BLaER1 treated with 17β-estradiol and CSF1 and Interleukin-3, amounts not matched to agents 10 nM and 100 nM (cell line): Measurements from ENCODE around the gene RSRP1.
"Not testable (repeated sequence)": the region's sequence is repeated elsewhere in the genome, so short reads cannot be mapped to it uniquely, and the experiment has no call there.

Experiments
- H3K27ac ChIP-seq, 11 experiments: shearing (Covaris generic); formaldehyde crosslinking; 2 replicates each; pipeline ENCODE4 v1.8.1; 2022
- H3K27me3 ChIP-seq, 11 experiments: shearing (Covaris generic); formaldehyde crosslinking; 2 replicates each; pipeline ENCODE4 v1.8.1; 2022
- H3K36me3 ChIP-seq, 11 experiments: shearing (Covaris generic); formaldehyde crosslinking; 2 replicates each; pipeline ENCODE4 v1.8.1; 2022
- H3K4me1 ChIP-seq, 10 experiments: shearing (Covaris generic); formaldehyde crosslinking; 2 replicates each; pipeline ENCODE4 v1.8.1; 2022
- H3K4me2 ChIP-seq, 11 experiments: shearing (Covaris generic); formaldehyde crosslinking; 2 replicates each; pipeline ENCODE4 v1.8.1; 2022
- H3K4me3 ChIP-seq, 10 experiments: shearing (Covaris generic); formaldehyde crosslinking; 2 replicates each; pipeline ENCODE4 v1.8.1; 2022
- H3K9ac ChIP-seq, 11 experiments: shearing (Covaris generic); formaldehyde crosslinking; 2 replicates each; pipeline ENCODE4 v1.8.1; 2022
- H3K9me3 ChIP-seq, 11 experiments: shearing (Covaris generic); formaldehyde crosslinking; replicated peaks in 1 of 11; 2 replicates each; pipeline ENCODE4 v1.8.1; 2022
- H4K20me1 ChIP-seq, 11 experiments: shearing (Covaris generic); formaldehyde crosslinking; 2 replicates each; pipeline ENCODE4 v1.8.1; 2022
- Cebpa-rat ChIP-seq, 11 experiments: shearing (Covaris generic); IDR thresholded peaks; 2 replicates each; pipeline ENCODE4 v1.8.1; 2022

Gene RSRP1, protein sequence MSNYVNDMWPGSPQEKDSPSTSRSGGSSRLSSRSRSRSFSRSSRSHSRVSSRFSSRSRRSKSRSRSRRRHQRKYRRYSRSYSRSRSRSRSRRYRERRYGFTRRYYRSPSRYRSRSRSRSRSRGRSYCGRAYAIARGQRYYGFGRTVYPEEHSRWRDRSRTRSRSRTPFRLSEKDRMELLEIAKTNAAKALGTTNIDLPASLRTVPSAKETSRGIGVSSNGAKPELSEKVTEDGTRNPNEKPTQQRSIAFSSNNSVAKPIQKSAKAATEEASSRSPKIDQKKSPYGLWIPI

DNA sequence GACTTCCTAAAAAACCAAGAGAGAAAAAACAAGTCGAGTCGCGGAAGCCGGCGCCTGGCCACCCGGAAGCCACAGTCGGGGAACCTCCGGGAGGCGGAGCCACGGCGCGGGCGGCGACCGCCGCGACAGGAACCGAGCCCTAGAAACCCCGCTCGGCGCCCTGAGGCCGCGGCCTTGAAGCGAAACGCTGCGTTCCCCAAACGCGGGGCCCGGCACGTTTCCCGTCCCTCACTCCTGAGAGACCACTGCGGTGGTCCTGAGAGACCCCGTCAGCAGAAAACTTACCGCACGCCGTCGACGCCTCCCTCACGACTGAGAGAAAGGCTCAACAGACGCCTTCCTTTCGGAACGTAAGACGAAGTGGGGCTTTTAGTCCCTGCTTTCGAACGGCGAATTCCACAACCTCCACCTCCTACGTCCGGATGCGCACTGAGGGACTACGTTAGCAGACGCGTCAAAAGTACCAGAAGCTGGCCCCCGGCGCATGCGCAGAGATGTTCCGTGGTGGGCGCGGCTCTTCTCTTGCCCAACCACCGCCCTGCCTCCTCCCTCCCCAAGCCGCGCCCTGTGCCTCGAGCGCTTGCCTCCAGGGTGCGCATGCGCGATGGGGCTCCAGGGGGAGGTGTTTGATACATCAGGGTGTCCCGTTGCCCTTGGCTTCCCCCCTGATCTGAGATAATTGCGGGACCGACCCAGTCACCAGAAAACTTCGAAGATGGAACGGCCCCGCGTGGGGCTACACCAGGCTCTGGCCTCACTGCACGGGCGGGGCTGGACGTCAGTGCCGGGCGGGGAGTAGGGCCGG is at the start of gene RSRP1:
Gene RSRP1, minus strand, starts transcription at position 431 of the 805 bp plus-strand sequence. CDS start 491 bp downstream, outside the sequence.
- TF ChIP-seq Cebpa-rat (IDR thresholded peaks at IDR 0.05) = peak in 9 of 11 experiments; percentile 30 to 76 (median 59); a peak in 10 of 22 replicates
- Histone ChIP-seq H3K36me3 (peaks cover 43 to 46% (median 45%) of the 10 kb centered on the region in 11 experiments), H3K4me3 (peak within 1 kb of the TSS; percentile 84 to 100 (median 95)), H3K27me3 (no peaks in the 10 kb centered on the region), H4K20me1 (peaks cover 46 to 50% (median 48%) of the 10 kb centered on the region in 11 experiments), H3K9ac (peak within 1 kb of the TSS; percentile 91 to 99 (median 97)), H3K4me2 (peak within 1 kb of the TSS; percentile 85 to 98 (median 96)), H3K27ac (peak within 1 kb of the TSS; percentile 94 to 99 (median 97)), H3K9me3 (no peaks in the 10 kb centered on the region), H3K4me1 (peaks cover 29 to 45% (median 39%) of the 10 kb centered on the region in 10 experiments)

DNA sequence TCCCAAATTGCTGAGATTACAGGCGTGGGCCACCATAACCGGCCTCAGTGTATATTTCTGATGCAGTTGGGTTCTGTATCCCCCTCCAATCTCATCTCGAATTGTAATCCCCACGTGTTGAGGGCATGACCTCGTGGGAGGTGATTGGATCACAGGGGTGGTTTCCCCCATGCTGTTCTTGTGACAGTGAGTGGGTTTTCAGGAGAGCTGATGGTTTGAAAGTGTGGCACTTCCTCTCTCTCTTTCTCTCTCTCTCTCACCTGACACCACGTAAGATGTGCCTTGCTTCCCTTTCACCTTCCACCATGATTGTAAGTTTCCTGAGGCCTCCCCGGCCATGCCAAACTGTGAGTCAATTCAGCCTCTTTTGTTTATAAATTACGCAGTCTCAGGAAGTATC is 49.2 kb upstream of the RSRP1 start:
- H3K36me3 ChIP-seq, H4K20me1 ChIP-seq, H3K4me3 ChIP-seq, H3K9me3 ChIP-seq, H3K4me1 ChIP-seq, H3K27me3 ChIP-seq, H3K4me2 ChIP-seq, H3K9ac ChIP-seq, H3K27ac ChIP-seq: not testable (repeated sequence)

DNA sequence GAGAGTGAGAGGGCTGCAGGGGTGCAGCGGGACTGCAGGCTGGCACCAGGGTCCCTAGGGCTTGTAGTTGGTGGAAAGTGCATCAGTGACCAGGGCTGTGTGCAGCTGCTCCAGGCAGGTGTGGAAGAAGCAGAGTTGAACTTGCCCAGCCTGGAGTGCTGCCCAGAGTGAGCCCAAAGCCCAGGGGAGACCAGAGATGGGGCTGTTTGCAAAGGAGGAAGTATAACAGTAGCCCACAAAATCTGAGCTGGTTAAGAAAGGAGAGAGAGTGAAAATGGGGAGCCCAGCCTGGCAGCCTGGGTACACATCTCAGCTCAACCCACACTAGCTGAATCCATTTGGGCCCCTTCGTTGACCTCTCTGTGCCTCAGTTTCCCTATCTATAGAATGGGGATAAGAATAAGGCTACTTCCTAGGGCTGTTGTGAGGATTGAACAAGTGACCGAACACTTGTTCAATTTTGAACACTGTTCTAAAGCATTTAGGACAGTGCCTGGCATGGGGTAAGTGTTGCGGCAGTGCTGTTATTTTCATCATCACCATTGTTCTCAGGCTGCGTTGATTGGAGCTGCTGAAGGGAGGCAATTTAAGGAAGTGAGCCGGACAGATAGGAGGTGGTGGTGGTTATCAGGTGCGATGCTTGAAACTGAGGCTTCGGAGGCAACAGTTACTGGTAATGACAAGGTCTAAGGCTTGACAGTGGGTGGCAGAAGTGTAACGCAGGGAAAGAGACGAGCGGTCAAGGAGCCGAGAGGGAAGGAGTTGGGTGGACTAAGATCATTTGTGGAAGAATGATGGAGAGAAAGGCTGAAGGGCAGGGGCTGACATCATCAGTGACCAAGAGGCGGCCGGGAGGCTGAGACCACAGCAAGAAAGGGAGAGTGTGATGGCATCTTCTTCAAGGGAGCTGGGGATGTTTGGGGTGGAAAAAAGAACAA is 47.9 kb upstream of the RSRP1 start:
- H3K4me1 ChIP-seq, H4K20me1 ChIP-seq, H3K36me3 ChIP-seq, H3K9me3 ChIP-seq, H3K27ac ChIP-seq, H3K4me3 ChIP-seq, H3K27me3 ChIP-seq, H3K9ac ChIP-seq, H3K4me2 ChIP-seq: not testable (repeated sequence)

DNA sequence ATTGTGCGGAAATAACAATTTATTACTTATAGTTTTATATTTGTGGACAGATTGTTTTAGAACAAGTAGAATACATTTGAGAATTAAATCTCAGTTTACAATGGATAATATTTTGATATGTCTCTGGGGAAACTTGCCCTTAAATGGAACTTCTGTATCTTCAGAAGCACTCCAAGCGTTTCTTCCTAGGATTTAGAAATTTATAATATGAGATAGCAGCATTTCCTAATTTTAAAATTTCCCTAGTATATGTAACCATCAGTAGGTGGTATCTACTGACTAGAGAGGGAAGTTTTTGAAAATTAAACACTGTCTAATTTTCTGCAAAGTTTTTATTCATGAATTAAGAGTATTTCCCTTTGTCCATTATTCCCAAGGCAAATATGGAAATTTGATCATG is 46.2 kb upstream of the RSRP1 start:
- not testable (repeated sequence) for H3K36me3 ChIP-seq, H3K9me3 ChIP-seq, H3K27ac ChIP-seq, H3K27me3 ChIP-seq, H3K4me3 ChIP-seq, H4K20me1 ChIP-seq, H3K4me2 ChIP-seq, H3K9ac ChIP-seq, H3K4me1 ChIP-seq

DNA sequence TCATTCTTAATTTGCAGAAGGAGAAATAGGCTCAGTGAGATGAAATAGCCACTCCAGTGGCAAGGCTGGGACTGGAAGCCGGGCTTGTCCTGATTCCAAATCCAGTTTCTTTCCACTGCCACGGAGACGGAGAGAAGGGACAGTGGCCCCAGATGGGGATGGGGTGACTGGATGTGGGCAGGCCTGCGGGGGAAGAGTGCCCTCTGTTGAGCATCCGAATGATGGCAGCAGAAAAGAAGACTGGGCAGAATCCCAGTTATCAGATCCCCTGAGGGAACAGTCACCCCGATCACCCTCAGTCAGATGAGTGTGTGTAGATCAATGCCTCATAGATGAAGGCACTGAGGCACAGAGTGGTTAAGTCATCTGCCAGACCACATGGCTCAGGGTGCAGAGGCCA is 42.8 kb upstream of the RSRP1 start:
- not testable (repeated sequence) for H3K36me3 ChIP-seq, H3K9me3 ChIP-seq, H3K9ac ChIP-seq, H3K4me1 ChIP-seq, H3K27ac ChIP-seq, H3K4me2 ChIP-seq, H4K20me1 ChIP-seq, H3K27me3 ChIP-seq, H3K4me3 ChIP-seq

DNA sequence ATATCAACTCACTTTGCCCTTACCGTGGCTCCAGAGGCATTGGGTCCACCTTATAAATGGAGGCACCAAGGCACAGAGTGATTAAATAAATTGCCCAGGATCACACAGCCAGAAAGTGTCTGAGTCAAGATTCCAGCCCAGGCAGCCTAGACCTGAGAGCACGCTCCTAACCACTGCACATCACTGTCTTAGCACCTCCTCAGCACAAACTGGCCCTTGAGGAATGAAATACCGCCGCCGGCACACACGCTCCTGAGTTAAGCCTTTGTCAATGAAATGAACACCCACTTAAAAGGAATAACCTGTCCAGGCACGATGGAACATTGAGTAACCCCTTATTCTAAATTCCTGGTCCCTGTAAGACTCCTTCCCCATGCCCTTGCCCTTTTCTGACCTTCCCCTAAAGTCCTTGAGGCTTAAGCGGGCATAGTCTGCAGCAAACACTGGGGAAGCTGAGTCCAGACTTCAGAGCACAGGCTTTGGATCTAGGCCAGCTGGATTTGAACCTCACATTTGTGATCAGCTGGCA is 41.4 kb upstream of the RSRP1 start:
- H3K4me3 ChIP-seq, H3K36me3 ChIP-seq, H3K9me3 ChIP-seq, H3K9ac ChIP-seq, H3K27me3 ChIP-seq, H4K20me1 ChIP-seq, H3K27ac ChIP-seq, H3K4me2 ChIP-seq, H3K4me1 ChIP-seq: not testable (repeated sequence)

DNA sequence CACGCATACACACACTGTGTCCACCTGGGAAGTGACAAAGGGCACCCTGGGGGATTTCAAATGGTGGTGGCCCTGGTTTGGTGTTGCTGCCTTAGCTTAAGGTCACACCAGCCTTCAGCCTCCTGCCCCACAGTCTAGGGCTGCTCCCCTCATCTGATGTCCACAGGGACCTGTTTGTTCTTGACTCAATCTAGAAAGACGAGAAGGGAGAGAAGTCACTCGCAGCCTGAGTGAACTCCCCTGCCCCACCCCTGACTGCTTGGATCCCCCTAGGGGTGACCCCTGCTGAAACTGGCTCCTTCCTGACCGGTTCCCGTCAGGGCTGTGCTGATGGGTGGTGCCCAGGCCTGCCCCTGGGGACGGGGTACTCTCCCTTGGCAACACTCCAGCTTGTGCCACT is 39.9 kb upstream of the RSRP1 start:
- H3K27ac ChIP-seq, H3K4me1 ChIP-seq, H4K20me1 ChIP-seq, H3K9ac ChIP-seq, H3K9me3 ChIP-seq, H3K27me3 ChIP-seq, H3K4me3 ChIP-seq, H3K36me3 ChIP-seq: not testable (repeated sequence)
- peak overlapping the region in 2 of 11 experiments; percentile 15 to 23; a peak in 2 of 22 replicates for H3K4me2 ChIP-seq

DNA sequence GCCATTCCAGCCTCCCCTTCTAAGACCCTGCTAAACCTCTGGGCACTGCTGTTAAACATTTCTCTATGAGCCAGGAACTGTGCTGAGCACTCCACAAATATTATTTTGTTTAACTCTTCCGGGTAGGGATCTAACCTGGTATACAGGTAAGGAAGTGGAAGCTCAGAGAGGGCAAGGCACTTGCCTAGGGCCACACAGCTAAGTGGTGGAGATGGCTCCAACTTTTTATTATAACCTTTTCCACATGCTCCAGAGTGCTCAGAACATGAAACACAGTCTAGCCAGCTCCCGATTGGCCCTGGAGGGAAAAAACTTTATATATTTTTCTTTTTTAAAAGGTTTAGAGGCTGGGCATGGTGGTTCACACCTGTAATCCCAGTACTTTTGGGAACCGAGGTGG is 38.6 kb upstream of the RSRP1 start:
- H3K9ac ChIP-seq, H4K20me1 ChIP-seq, H3K27ac ChIP-seq, H3K36me3 ChIP-seq, H3K27me3 ChIP-seq, H3K9me3 ChIP-seq, H3K4me2 ChIP-seq, H3K4me3 ChIP-seq: not testable (repeated sequence)
- peaks cover 0 to 13% (median 2%) of the 10 kb centered on the region in 10 experiments; a peak in 7 of 20 replicates for H3K4me1 ChIP-seq

DNA sequence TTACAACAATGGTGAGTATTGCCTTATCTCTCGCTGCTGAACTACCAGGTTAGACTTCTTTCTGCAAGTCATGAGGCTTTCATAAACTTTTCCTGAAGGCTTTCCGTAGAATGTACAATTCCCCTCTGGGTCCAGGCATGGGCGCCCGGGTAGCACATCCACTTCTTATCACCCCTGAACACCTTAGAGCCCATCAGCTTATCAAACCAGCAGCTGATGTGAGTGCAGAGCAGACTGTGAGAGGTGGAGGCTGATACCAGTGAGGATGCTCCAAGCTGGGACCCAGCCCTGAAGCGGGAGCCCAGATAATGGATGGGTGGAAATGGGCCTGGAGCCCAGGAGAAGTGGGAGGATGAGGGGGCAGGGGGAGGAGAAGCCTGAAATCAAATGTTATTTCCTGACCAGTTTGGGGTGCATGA is 32.4 kb upstream of the RSRP1 start:
- H3K4me1 ChIP-seq = peaks cover 0 to 13% (median 0%) of the 10 kb centered on the region in 10 experiments; a peak in 5 of 20 replicates
- H3K27me3 ChIP-seq, H4K20me1 ChIP-seq, H3K27ac ChIP-seq, H3K9me3 ChIP-seq, H3K4me3 ChIP-seq, H3K36me3 ChIP-seq, H3K9ac ChIP-seq, H3K4me2 ChIP-seq: not testable (repeated sequence)

DNA sequence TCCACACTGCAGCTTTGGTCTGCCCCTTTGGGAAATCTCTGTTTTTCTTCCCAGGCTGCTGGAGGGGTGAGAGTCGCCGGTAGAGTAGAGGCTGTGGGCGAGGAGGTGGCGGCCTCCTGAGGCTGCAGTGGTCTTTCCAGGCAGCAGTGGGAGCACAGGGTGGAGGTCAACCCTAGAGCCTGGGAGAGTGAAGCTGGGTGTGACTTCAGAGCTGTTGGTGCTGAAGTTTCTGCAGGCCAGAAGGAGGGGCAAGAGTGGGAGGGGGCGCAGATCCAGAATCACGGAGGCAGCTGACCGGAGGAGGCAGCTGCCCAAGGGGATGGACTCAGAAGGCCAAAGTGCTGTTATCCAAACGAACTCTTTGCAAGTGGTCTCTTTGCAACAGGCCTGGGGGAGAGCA is 31.5 kb upstream of the RSRP1 start:
- not testable (repeated sequence) for H3K27ac ChIP-seq, H4K20me1 ChIP-seq, H3K9ac ChIP-seq, H3K4me2 ChIP-seq, H3K36me3 ChIP-seq, H3K27me3 ChIP-seq, H3K4me3 ChIP-seq, H3K9me3 ChIP-seq
- H3K4me1 ChIP-seq = peaks cover 0 to 13% (median 0%) of the 10 kb centered on the region in 10 experiments; a peak in 5 of 20 replicates

DNA sequence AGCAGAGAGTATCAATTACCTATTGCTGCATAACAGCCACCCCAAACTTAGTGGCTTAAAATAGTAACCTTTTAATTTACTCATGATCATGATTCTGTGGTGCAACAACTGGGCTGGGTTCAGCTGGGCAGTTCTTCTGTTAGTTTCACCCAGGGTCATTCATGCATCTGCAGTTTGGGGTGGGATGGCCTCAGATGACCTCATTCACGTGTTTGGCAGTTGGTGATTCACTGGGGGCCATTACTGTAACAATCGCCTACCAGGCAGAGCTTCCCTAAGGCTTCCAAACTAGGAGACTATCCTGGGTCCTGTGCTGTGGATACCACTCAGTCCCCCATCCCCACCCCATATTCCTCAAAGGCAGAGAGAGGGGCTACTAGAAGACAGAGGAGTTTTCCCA is 31.1 kb upstream of the RSRP1 start:
- H3K27me3 ChIP-seq, H3K9me3 ChIP-seq, H3K27ac ChIP-seq, H3K9ac ChIP-seq, H4K20me1 ChIP-seq, H3K36me3 ChIP-seq, H3K4me3 ChIP-seq, H3K4me2 ChIP-seq: not testable (repeated sequence)
- peaks cover 0 to 13% (median 0%) of the 10 kb centered on the region in 10 experiments; a peak in 5 of 20 replicates for H3K4me1 ChIP-seq

DNA sequence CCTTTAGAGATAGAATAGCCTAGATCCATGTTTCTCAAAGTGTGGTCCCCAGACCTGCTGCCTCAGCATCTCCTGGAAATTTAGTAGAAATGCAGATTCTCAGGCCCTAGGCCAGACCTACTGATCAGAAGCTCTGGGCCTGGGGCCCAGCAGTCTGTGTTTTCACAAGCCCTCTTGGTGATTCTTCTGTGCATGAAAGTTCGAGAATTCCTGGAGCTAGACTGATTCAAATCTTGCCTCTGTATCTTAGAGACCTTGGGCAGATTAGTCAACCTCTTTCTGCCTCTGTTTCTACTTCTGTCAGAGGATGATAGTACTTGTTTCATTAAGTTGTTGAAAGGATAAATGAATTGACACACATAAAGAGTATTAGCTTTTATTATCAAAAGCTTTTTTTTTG is 30.0 kb upstream of the RSRP1 start:
- H3K4me3 ChIP-seq, H4K20me1 ChIP-seq, H3K4me2 ChIP-seq, H3K27ac ChIP-seq, H3K9me3 ChIP-seq, H3K36me3 ChIP-seq, H3K27me3 ChIP-seq, H3K9ac ChIP-seq: not testable (repeated sequence)
- H3K4me1 ChIP-seq = peaks cover 0 to 13% (median 0%) of the 10 kb centered on the region in 10 experiments; a peak in 5 of 20 replicates

DNA sequence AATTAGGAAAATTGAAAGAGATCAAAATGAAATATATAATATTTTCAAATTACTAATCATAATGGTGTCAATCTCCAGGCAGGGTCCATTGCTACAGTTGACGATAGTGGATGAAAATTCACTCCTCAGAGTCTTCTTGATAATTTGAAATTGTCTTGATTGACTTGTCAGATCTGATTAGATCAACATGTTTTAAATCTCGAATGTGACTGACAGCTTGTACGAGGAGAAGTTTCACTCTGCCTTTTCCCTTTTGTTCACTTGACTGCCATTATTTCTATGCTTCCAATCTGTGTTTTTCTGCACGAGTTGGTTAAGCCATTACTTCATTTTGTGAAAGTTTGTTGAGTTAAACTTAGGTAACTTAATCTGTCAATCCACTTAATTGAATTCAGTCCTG is 28.4 kb upstream of the RSRP1 start:
- H3K9ac ChIP-seq, H3K4me2 ChIP-seq, H3K9me3 ChIP-seq, H3K27ac ChIP-seq, H3K4me1 ChIP-seq, H3K36me3 ChIP-seq, H3K27me3 ChIP-seq, H3K4me3 ChIP-seq, H4K20me1 ChIP-seq: not testable (repeated sequence)
